Measurements from ENCODE around the gene FSTL4. TPM values are rescaled to one million over a fixed set of nuclear protein-coding genes. Genes with fewer than 3 reads are reported as not detected.

The FSTL4 gene
- total RNA-seq, 4 donors from 2014 or later = 0.18 to 0.27 (median 0.20) TPM; not detected in 1

DNA sequence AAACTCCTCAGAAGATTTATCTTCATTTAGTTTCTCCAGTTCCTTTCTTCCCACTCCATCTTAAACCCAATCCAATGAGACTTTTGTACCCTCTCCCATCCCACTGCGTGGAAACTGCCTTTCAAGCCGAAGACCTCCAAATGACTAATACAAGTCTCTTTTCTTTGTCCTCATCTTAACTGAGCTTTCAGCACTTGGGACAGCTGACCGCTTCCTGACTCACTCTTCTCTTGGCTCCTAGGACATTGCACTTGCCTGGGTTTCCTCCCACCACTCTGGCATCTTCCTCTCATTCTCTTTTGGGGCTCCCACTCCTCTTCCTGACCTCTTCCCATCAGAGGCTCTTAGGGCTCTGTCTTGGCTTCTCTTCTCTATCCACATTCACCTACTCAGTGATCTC is 316.8 kb downstream of the FSTL4 start:
- no peak for DNase-seq
- Histone ChIP-seq H3K4me1 (no peaks in the 10 kb centered on the region), H3K27ac (no peak overlapping the region), H3K36me3 (no peaks in the 10 kb centered on the region), H3K27me3 (no peaks in the 10 kb centered on the region), H3K9me3 (no peaks in the 10 kb centered on the region), H3K4me3 (no peak overlapping the region)
- in situ Hi-C loops (cut with MboI; ENCODE audit: low sequenced_read_pairs in 4 of 4) = no loop called here
- TF ChIP-seq, protein P1, sequence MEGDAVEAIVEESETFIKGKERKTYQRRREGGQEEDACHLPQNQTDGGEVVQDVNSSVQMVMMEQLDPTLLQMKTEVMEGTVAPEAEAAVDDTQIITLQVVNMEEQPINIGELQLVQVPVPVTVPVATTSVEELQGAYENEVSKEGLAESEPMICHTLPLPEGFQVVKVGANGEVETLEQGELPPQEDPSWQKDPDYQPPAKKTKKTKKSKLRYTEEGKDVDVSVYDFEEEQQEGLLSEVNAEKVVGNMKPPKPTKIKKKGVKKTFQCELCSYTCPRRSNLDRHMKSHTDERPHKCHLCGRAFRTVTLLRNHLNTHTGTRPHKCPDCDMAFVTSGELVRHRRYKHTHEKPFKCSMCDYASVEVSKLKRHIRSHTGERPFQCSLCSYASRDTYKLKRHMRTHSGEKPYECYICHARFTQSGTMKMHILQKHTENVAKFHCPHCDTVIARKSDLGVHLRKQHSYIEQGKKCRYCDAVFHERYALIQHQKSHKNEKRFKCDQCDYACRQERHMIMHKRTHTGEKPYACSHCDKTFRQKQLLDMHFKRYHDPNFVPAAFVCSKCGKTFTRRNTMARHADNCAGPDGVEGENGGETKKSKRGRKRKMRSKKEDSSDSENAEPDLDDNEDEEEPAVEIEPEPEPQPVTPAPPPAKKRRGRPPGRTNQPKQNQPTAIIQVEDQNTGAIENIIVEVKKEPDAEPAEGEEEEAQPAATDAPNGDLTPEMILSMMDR (IDR thresholded peaks at IDR 0.05 in 4 of 5, conservative IDR thresholded peaks at IDR 0.05 in 1 of 5) = no peak
- TF ChIP-seq POLR2A (IDR thresholded peaks at IDR 0.05) = no peak
- intact Hi-C loops (cut with DNase I; ENCODE audit: low total_unique reads) = no loop called here
- ATAC-seq = no peak

DNA sequence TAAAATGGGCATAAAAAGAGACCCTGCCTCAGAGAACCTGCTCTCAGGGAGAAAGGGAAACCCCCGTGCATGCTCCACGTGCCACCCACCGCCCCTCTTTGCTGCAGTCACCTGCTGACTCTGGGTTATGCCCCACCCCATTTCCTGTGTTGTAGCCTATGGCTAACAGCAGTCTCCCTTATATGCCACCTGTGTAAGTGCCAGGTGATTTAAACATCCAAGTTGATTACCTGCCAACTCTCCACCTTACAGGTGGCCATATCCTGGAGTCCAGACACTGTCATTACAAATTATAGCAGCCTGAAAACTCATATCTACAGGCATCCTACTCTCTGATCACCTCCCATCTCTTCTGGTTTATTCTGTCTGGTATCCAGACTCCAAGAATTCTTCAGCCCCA is 318.0 kb downstream of the FSTL4 start:
- ATAC-seq (no peak), DNase-seq (no peak)
- no peaks in the 10 kb centered on the region for H3K9me3 ChIP-seq
- no peak for TF ChIP-seq POLR2A (IDR thresholded peaks at IDR 0.05)
- TF ChIP-seq, protein P1 (IDR thresholded peaks at IDR 0.05 in 4 of 5, conservative IDR thresholded peaks at IDR 0.05 in 1 of 5) = no peak
- no peaks in the 10 kb centered on the region for H3K36me3 ChIP-seq
- in situ Hi-C loops (cut with MboI; ENCODE audit: low sequenced_read_pairs in 4 of 4) (no loop called here), intact Hi-C loops (cut with DNase I; ENCODE audit: low total_unique reads) (no loop called here)
- H3K4me3 ChIP-seq = no peak overlapping the region
- no peaks in the 10 kb centered on the region for H3K4me1 ChIP-seq
- H3K27me3 ChIP-seq = no peaks in the 10 kb centered on the region
- no peak overlapping the region for H3K27ac ChIP-seq

DNA sequence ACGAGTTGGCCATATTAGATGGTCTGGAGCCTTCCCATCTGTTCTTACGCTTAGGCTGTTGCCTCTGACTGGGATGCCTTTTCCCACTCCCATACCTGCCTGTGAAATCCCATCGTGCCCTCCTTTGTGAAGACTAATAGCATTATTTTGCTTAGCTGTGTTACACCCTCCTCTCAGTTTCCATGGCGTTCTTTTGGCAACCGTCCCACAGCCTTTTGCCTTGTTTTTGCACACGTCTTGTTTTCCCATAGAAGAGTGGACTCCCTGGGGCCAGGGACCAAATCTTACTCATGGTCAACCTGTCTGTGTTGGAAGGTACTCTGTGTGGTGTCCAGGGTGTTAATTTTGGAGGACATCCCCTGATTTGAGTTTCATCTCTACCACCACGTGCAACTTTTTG is 318.4 kb downstream of the FSTL4 start:
- TF ChIP-seq POLR2A (IDR thresholded peaks at IDR 0.05) = no peak
- TF ChIP-seq, protein P1 (IDR thresholded peaks at IDR 0.05 in 4 of 5, conservative IDR thresholded peaks at IDR 0.05 in 1 of 5) = no peak
- no peaks in the 10 kb centered on the region for H3K36me3 ChIP-seq
- no peaks in the 10 kb centered on the region for H3K27me3 ChIP-seq
- H3K27ac ChIP-seq = no peak overlapping the region
- no peaks in the 10 kb centered on the region for H3K9me3 ChIP-seq
- ATAC-seq = no peak
- no peaks in the 10 kb centered on the region for H3K4me1 ChIP-seq
- intact Hi-C loops (cut with DNase I; ENCODE audit: low total_unique reads) = no loop called here
- in situ Hi-C loops (cut with MboI; ENCODE audit: low sequenced_read_pairs in 4 of 4) = no loop called here
- DNase-seq = no peak
- H3K4me3 ChIP-seq = no peak overlapping the region

DNA sequence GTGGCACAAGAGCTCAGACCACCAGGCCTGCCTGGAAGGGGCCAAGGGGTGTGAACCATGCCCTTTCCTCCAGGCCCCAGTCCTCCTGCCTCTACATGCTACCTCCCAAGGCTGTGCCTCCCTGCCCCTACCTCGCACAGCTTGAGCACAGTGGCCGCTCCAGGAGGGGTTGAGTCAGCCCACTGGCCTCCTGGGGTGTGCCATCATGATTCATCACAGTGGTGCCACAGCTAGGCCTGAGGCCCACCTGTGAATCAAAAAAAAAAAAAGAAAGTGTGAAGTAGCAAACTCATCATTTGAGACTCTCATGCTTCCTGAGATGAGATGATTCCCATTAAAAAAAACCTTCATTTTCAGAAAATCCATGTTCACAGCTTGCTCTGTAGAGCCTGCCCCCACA is 320.0 kb downstream of the FSTL4 start:
- H3K9me3 ChIP-seq = no peaks in the 10 kb centered on the region
- H3K4me1 ChIP-seq = no peaks in the 10 kb centered on the region
- H3K27me3 ChIP-seq = no peaks in the 10 kb centered on the region
- no peak overlapping the region for H3K27ac ChIP-seq
- no peak for TF ChIP-seq POLR2A (IDR thresholded peaks at IDR 0.05)
- TF ChIP-seq, protein P1 (IDR thresholded peaks at IDR 0.05 in 4 of 5, conservative IDR thresholded peaks at IDR 0.05 in 1 of 5) = no peak
- intact Hi-C loops (cut with DNase I; ENCODE audit: low total_unique reads) (no loop called here), in situ Hi-C loops (cut with MboI; ENCODE audit: low sequenced_read_pairs in 4 of 4) (no loop called here)
- ATAC-seq (no peak), DNase-seq (no peak)
- H3K4me3 ChIP-seq = no peak overlapping the region
- H3K36me3 ChIP-seq = no peaks in the 10 kb centered on the region

DNA sequence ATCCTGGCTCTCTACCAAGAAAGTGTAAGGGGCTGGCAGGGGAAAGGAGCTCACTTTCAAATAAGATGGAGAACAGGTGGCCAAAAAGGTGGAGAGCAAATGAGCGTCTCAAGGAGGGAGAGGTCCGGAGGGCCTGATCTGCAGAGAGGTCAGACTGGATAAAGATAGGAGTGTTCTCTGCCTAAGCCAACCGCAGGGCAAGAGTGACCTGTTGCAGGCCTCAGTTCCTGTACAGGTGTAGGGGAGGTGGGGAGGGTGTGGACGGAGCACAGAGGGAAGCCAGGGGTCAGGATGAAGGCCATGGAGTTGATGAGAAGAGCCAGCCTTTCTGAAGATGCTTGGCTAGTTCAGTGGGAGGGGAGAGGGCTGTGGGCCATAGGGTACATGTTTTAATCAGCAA is 320.8 kb downstream of the FSTL4 start:
- no peak overlapping the region for H3K4me3 ChIP-seq
- H3K4me1 ChIP-seq = peaks cover 0 to under 1% of the 10 kb centered on the region in 2 donors
- H3K36me3 ChIP-seq = no peaks in the 10 kb centered on the region
- intact Hi-C loops (cut with DNase I; ENCODE audit: low total_unique reads) (no loop called here), in situ Hi-C loops (cut with MboI; ENCODE audit: low sequenced_read_pairs in 4 of 4) (no loop called here)
- H3K27me3 ChIP-seq = no peaks in the 10 kb centered on the region
- no peak overlapping the region for H3K27ac ChIP-seq
- no peak for TF ChIP-seq POLR2A (IDR thresholded peaks at IDR 0.05)
- TF ChIP-seq, protein P1 (IDR thresholded peaks at IDR 0.05 in 4 of 5, conservative IDR thresholded peaks at IDR 0.05 in 1 of 5) = no peak
- DNase-seq = no peak
- no peak for ATAC-seq
- H3K9me3 ChIP-seq = no peaks in the 10 kb centered on the region

Data from gastrocnemius medialis (tissue), 4 donors.